Umbilical cord (tissue), 2 donors: ENCODE data around the gene LLGL1. TPM values are rescaled to one million over a fixed set of nuclear protein-coding genes. Genes with fewer than 3 reads are reported as not detected.
A peak's percentile ranks its signal among the peaks of the same experiment; 100 is the strongest.
"Not testable (repeated sequence)": the region's sequence is repeated elsewhere in the genome, so short reads cannot be mapped to it uniquely, and the experiment has no call there.

Experiments
- DNase-seq: peaks from one replicate; pipeline ENCODE4 v3.0.0-alpha.2; 2015; ENCODE audit warnings: low spot score
- total RNA-seq: library from RNA; depleted of rRNA; stranded (reverse); fragments of >200 nt; gene quantifications from one replicate; pipeline ENCODE4 v1.2.3, GENCODE V29; 2014; ENCODE audit warnings: low replicate concordance; ENCODE audit not compliant: insufficient read depth

The LLGL1 gene
- total RNA-seq, 1 donor from 2014 or later: 21.2 TPM

- no peak for DNase-seq
Observed at GRCh38 chr17:18194394-18194793, 31.0 kb upstream of the LLGL1 start.

GRCh38 chr17:18194804-18195203 lies 30.6 kb upstream of the LLGL1 start:
- DNase-seq: no peak

GRCh38 chr17:18195246-18195645 lies 30.2 kb upstream of the LLGL1 start:
- DNase-seq: no peak

GRCh38 chr17:18197535-18198194 lies 27.8 kb upstream of the LLGL1 start:
- no peak for DNase-seq

GRCh38 chr17:18198530-18198929 lies 26.9 kb upstream of the LLGL1 start:
- DNase-seq: no peak

GRCh38 chr17:18201108-18201507 lies 24.3 kb upstream of the LLGL1 start:
- no peak for DNase-seq

GRCh38 chr17:18203308-18203707 lies 22.1 kb upstream of the LLGL1 start:
- DNase-seq: no peak

GRCh38 chr17:18205861-18206260 lies 19.6 kb upstream of the LLGL1 start:
- no peak for DNase-seq

GRCh38 chr17:18206962-18207361 lies 18.5 kb upstream of the LLGL1 start:
- no peak for DNase-seq

GRCh38 chr17:18208092-18208491 lies 17.3 kb upstream of the LLGL1 start:
- DNase-seq: no peak

GRCh38 chr17:18213666-18214270 lies 11.7 kb upstream of the LLGL1 start:
- DNase-seq: no peak

GRCh38 chr17:18216906-18217305 lies 8.5 kb upstream of the LLGL1 start:
- not testable (repeated sequence) for DNase-seq

GRCh38 chr17:18217412-18218015 lies 7.9 kb upstream of the LLGL1 start:
- DNase-seq: peak; percentile 60

- peak; percentile 25 for DNase-seq
Observed at GRCh38 chr17:18218756-18219415, 6.5 kb upstream of the LLGL1 start.

GRCh38 chr17:18224053-18224386 lies 1.4 kb upstream of the LLGL1 start:
- DNase-seq: no peak

- peak; percentile 66 for DNase-seq
Observed at GRCh38 chr17:18224387-18225120, 881 bp upstream of the LLGL1 start.

GRCh38 chr17:18225642-18226283 lies 328 bp downstream of the LLGL1 start:
- DNase-seq: peak; percentile 43

GRCh38 chr17:18226284-18226945 lies 980 bp downstream of the LLGL1 start:
- DNase-seq: no peak

GRCh38 chr17:18227635-18228034 lies 2.2 kb downstream of the LLGL1 start:
- no peak for DNase-seq

GRCh38 chr17:18228176-18228682 lies 2.8 kb downstream of the LLGL1 start:
- DNase-seq: no peak

- DNase-seq: no peak
Observed at GRCh38 chr17:18229254-18229653, 3.8 kb downstream of the LLGL1 start.
